Measurements from ENCODE around the gene ZNF619.
A peak's percentile ranks its signal among the peaks of the same experiment; 100 is the strongest.

- TF ChIP-seq FOXM1 (IDR thresholded peaks at IDR 0.05; ENCODE audit: low read depth) (no peak), CTCF (IDR thresholded peaks at IDR 0.05) (no peak), RCOR1 (IDR thresholded peaks at IDR 0.05; ENCODE audit: low read length) (no peak), POLR2AphosphoS5 (IDR thresholded peaks at IDR 0.05; ENCODE audit: low read depth, low read length) (peak; percentile 98)
Observed at GRCh38 chr3:40456940-40457823, 19.7 kb upstream of the ZNF619 start, which contains the start of gene RPL14.
